Fibroblast of villous mesenchyme (primary cell): ENCODE data around the gene BSN. TPM values are rescaled to one million over a fixed set of nuclear protein-coding genes. Genes with fewer than 3 reads are reported as not detected.

Experiments used
- DNase-seq: peaks from one replicate; pipeline ENCODE4 v3.0.0-alpha.2; 2010; ENCODE audit warnings: low read depth
- H3K4me3 ChIP-seq: 2 replicates; pipeline ENCODE4 v1.5.1; 2011; ENCODE audit warnings: low read depth, mild to moderate bottlenecking, low read length
- CTCF ChIP-seq: IDR thresholded peaks from 2 replicates; pipeline ENCODE4 v1.5.1; 2012; ENCODE audit warnings: low read depth, mild to moderate bottlenecking, low read length; ENCODE audit not compliant: insufficient read depth
- total RNA-seq: library from RNA; depleted of rRNA; stranded (reverse); fragments of >200 nt; gene quantifications from 2 replicates; pipeline ENCODE4 v1.2.3, GENCODE V29; 2012

Gene BSN
- total RNA-seq, 1 donor = under 0.01 TPM

- TF ChIP-seq CTCF = no peak
- DNase-seq = no peak
Measured at GRCh38 chr3:49626796-49627195, 72.5 kb downstream of the BSN start.

GRCh38 chr3:49627634-49628033 is 73.4 kb downstream of the BSN start:
- no peak for TF ChIP-seq CTCF
- no peak for DNase-seq
- no peak overlapping the region for H3K4me3 ChIP-seq

More at GRCh38 chr3:49626796-49627195, 72.5 kb downstream of the BSN start:
- no peak overlapping the region for H3K4me3 ChIP-seq

- no peak for TF ChIP-seq CTCF
- no peak for DNase-seq
- no peak overlapping the region for H3K4me3 ChIP-seq
Measured at GRCh38 chr3:49628249-49628648, 74.0 kb downstream of the BSN start.

- no peak for TF ChIP-seq CTCF
- no peak for DNase-seq
- no peak overlapping the region for H3K4me3 ChIP-seq
Measured at GRCh38 chr3:49629451-49629850, 75.2 kb downstream of the BSN start.

- TF ChIP-seq CTCF = no peak
- no peak overlapping the region for H3K4me3 ChIP-seq
- DNase-seq = no peak
Measured at GRCh38 chr3:49629866-49630265, 75.6 kb downstream of the BSN start.

GRCh38 chr3:49630784-49631183 is 76.5 kb downstream of the BSN start:
- TF ChIP-seq CTCF = no peak
- DNase-seq = no peak

GRCh38 chr3:49634736-49635135 is 80.5 kb downstream of the BSN start:
- H3K4me3 ChIP-seq = no peak overlapping the region
- TF ChIP-seq CTCF = no peak
- DNase-seq = no peak

More at GRCh38 chr3:49630784-49631183, 76.5 kb downstream of the BSN start:
- no peak overlapping the region for H3K4me3 ChIP-seq
